Activated T-cell treated with anti-CD3 and anti-CD28 coated beads, Interleukin-2, amount 50 U/mL, for 24 hours (primary cell): Measurements from ENCODE around the gene GPC6.

Source experiments
- DNase-seq: peaks from one replicate; pipeline ENCODE4 v3.0.0-alpha.2; 2020
- H3K27ac Mint-ChIP-seq: 2 replicates; pipeline ENCODE4 v1.8.0; 2020; ENCODE audit warnings: mild to moderate bottlenecking, mixed read lengths
- H3K27me3 Mint-ChIP-seq: 2 replicates; pipeline ENCODE4 v1.8.0; 2020; ENCODE audit warnings: mixed read lengths
- H3K36me3 Mint-ChIP-seq: 2 replicates; pipeline ENCODE4 v1.8.0; 2020; ENCODE audit warnings: low read depth, mixed read lengths
- H3K4me1 Mint-ChIP-seq: 2 replicates; pipeline ENCODE4 v1.8.0; 2020; ENCODE audit warnings: low read depth, mixed read lengths
- H3K4me3 Mint-ChIP-seq: 2 replicates; pipeline ENCODE4 v1.8.0; 2020; ENCODE audit warnings: mild to moderate bottlenecking, moderate library complexity, mixed read lengths
- H3K9me3 Mint-ChIP-seq: 2 replicates; pipeline ENCODE4 v1.8.0; 2020; ENCODE audit warnings: mixed read lengths

Gene GPC6

DNA sequence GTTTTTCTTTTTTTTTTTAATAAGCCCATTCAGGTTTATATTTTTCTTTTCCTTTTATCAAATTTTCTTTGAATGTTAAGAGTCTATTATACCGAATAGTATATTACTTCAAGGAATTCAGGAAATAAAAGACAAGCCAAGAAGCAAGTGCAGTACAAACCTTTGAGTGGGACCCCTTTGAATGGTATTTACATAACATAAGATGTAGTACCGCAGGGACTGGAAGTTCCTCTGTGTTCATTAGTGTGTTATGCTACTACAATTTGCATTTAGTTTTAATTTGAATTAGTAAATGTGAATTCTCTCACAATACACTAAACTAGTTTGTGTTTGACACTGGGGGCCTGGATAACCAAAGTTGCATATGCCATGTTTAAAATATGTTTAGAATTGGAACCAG lies 913.4 kb downstream of the GPC6 start:
- H3K9me3 Mint-ChIP-seq: no peaks in the 10 kb centered on the region
- no peak for DNase-seq
- H3K27ac Mint-ChIP-seq: no peak overlapping the region
- H3K27me3 Mint-ChIP-seq: no peaks in the 10 kb centered on the region
- no peaks in the 10 kb centered on the region for H3K4me1 Mint-ChIP-seq
- H3K36me3 Mint-ChIP-seq: no peaks in the 10 kb centered on the region
- H3K4me3 Mint-ChIP-seq: no peak overlapping the region

DNA sequence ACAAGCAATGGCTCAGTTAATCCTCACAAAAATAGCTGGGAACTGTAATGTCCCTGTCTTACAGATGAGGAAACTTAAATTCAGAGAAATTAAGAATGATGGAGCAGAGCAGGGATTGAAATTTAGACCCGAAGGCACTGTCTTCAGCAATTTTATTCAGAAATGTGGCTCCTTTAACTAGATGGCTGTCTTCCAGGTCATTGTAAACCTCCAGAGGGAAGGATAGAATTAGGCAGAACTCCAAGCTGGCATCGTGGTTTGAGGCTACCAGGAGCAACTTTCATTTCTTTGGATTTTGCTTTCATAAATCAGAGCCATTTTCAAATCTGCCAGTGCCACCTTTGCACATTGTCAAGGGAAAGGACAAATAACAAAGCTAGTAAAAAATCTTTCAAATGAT lies 913.9 kb downstream of the GPC6 start:
- Mint-ChIP-seq H3K9me3 (no peaks in the 10 kb centered on the region), H3K4me3 (no peak overlapping the region), H3K27ac (no peak overlapping the region), H3K27me3 (no peaks in the 10 kb centered on the region), H3K36me3 (no peaks in the 10 kb centered on the region), H3K4me1 (no peaks in the 10 kb centered on the region)
- DNase-seq: no peak

DNA sequence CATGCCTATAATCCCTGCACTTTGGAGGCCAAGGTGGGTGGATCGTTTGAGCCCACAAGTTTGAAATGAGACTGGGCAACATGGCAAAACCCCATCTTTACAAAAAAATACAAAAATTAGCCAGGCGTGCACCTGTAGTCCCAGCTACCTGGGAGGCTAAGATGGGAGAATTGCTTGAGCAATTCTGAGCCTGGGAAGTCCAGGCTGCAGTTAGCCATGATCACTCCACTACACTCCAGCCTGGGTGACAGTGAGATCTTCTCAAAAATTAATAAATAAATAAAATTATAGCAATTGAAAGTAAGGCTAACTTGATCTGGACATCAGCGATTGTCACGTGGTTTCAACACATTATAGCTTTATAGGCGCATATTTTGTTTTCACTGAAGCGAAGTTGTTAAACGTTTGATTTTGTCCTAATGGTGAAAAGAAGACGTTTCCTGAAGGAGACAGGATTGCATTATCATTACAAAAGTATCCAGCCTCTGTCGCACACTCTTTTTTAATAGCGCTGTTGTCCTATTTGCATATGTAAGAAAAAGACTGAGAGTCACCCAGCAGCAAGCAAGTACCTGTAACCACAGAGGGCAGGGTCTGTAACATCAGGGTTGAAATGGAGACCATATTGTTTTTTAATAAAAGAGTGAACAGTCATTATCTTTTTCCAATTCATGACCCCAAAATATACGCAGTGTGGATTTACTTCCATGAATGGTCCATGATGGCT lies 917.2 kb downstream of the GPC6 start:
- no peaks in the 10 kb centered on the region for H3K4me1 Mint-ChIP-seq
- H3K27ac Mint-ChIP-seq: no peak overlapping the region
- no peak overlapping the region for H3K4me3 Mint-ChIP-seq
- no peak for DNase-seq
- H3K27me3 Mint-ChIP-seq: peaks cover 3% of the 10 kb centered on the region
- no peaks in the 10 kb centered on the region for H3K9me3 Mint-ChIP-seq
- H3K36me3 Mint-ChIP-seq: no peaks in the 10 kb centered on the region

DNA sequence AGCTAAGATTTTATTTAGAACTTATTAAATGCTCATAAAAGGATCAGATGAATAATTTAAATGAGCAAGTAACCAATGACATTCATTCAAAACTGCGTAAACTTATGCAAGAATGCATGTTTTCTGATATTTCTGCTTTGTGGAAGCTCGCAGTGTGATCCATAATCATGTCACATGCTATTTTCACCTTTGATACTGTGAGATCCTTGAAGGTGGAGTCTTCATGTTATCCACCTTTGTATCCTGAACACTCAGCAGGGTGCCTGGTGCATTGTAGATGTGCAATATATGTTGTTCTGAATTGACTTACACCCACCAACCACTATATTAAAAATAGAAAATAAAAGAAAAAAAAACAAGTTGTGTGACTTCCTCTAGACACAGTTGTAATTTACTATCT lies 919.4 kb downstream of the GPC6 start:
- no peak for DNase-seq
- no peaks in the 10 kb centered on the region for H3K9me3 Mint-ChIP-seq
- H3K36me3 Mint-ChIP-seq: no peaks in the 10 kb centered on the region
- no peaks in the 10 kb centered on the region for H3K4me1 Mint-ChIP-seq
- H3K27ac Mint-ChIP-seq: no peak overlapping the region
- H3K27me3 Mint-ChIP-seq: peaks cover 19% of the 10 kb centered on the region
- H3K4me3 Mint-ChIP-seq: no peak overlapping the region

DNA sequence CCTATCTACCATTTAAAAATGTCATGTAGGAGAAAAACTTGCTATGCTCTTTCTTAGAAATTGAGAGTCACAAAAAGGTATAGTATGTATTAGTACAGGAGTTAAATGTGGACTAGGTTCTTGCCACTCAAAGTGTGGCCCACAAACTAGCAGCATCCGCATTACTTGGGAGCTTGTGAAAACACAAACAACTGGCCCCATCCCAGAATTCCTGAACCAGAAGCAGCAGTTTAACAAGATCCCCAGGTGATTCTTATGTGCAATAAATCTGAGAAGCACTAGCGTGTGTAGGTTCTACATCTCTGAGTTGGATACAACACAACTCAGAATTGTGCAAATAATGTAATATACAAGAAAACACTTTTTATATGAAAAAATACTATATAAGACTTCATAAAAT lies 927.0 kb downstream of the GPC6 start:
- Mint-ChIP-seq H3K9me3 (no peaks in the 10 kb centered on the region), H3K36me3 (no peaks in the 10 kb centered on the region), H3K27ac (no peak overlapping the region), H3K27me3 (peaks cover 18% of the 10 kb centered on the region), H3K4me1 (no peaks in the 10 kb centered on the region), H3K4me3 (no peak overlapping the region)
- no peak for DNase-seq

DNA sequence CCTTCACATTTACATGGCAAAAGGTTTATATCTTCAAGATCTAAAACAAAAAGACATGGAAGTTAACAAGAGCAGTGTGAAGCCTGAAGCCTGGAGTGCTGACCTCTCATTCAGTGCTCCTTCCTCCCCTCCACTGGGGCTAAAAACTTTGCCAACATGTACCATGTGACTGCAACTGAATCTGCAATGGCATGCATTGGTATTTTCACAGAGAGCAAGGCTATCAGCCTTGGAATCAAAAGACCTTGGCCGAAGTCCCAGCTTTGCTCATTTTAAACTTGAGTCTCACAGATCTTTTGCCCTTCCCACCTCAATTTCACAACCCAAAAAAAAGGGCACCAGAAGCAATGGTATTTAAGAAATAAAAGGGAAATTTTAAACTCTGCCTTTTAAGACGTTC lies 927.8 kb downstream of the GPC6 start:
- Mint-ChIP-seq H3K4me3 (no peak overlapping the region), H3K9me3 (no peaks in the 10 kb centered on the region), H3K27ac (no peak overlapping the region), H3K27me3 (peaks cover 10% of the 10 kb centered on the region), H3K36me3 (no peaks in the 10 kb centered on the region), H3K4me1 (no peaks in the 10 kb centered on the region)
- no peak for DNase-seq

DNA sequence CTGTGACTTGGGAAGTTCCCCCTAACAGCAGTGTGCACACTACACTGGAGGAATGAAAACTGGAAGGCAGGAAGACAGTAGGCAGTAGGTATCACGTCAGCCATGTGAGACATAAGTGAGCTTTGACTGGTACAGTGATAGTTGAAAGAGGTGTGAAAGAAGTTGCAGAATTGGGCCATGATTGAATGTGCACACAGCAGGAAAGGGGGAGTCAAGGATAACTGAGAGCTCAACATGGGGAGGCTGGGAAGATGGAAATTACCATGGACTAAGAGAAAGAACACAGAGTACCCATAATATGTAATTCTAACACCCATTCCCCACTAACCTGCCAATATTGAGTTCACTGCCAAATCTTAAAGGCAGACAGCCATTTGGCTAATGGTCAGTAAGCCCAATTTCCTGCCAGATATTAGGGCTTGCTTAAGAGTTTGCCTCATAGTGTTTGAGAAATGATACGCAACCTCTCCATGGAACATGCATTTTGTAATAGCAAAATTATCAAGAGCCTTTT lies 931.2 kb downstream of the GPC6 start:
- no peaks in the 10 kb centered on the region for H3K27me3 Mint-ChIP-seq
- no peaks in the 10 kb centered on the region for H3K4me1 Mint-ChIP-seq
- no peak overlapping the region for H3K4me3 Mint-ChIP-seq
- H3K27ac Mint-ChIP-seq: no peak overlapping the region
- no peaks in the 10 kb centered on the region for H3K36me3 Mint-ChIP-seq
- peaks cover 2% of the 10 kb centered on the region for H3K9me3 Mint-ChIP-seq
- DNase-seq: no peak

DNA sequence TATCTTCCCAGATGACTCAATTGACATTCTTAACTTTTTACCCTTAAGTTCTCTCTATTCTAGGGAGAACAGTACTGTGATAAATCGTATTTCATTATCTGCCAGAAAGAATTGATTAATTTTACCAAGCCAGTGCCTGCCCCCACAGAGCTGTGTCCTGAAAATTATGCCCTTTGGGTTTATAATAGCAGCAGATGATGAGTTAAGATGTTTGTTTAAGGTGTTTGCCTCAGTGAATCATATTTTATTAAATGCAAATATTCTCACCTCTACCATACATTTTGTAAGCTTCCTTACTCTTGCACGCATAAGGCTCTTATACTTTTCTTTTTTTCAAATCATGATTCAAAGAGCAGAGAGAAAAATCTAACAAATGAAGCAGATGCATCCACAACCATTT lies 934.3 kb downstream of the GPC6 start:
- Mint-ChIP-seq H3K27ac (no peak overlapping the region), H3K36me3 (no peaks in the 10 kb centered on the region), H3K27me3 (no peaks in the 10 kb centered on the region), H3K4me1 (no peaks in the 10 kb centered on the region), H3K4me3 (no peak overlapping the region), H3K9me3 (peaks cover 2% of the 10 kb centered on the region)
- no peak for DNase-seq

DNA sequence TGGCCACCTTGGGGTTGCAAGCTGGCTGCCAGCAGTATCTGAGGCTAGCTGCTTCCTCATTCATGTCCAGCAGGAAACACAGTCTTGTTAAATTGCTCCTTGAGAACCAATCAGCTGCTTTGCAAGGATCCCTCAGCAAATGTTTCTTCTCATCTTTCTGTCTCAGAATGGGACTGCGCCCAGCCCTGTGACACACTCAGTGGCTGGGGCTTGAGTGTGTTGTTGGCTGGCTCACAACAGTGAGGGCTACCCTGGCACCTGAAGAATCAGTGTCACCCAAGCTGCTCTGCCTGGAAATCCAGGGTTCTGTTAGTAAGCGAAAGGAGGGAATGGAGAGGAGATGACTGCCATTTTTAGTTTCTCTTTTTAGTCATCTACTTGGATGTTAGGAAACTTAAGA lies 935.7 kb downstream of the GPC6 start:
- Mint-ChIP-seq H3K36me3 (no peaks in the 10 kb centered on the region), H3K4me1 (no peaks in the 10 kb centered on the region)

DNA sequence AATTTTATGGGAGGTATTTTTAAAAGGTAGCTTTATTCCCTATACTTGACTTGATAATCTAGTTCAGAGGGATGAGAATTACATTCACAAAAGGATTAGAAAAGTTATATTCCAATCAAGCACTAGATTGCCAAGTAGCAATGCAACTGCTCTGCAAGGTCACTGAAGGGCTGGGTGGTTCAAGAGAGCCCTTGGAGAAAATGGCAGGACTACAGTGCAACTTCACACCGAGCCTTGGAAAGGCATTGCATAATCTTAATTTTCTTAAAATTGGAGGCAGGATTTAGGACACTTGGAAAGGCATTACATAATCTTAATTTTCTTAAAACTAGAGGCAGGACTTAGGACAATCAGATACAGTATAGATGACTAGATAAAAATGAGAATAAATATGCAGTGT lies 936.9 kb downstream of the GPC6 start:
- no peaks in the 10 kb centered on the region for H3K4me1 Mint-ChIP-seq
- H3K4me3 Mint-ChIP-seq: no peak overlapping the region
- H3K27ac Mint-ChIP-seq: no peak overlapping the region
- no peaks in the 10 kb centered on the region for H3K27me3 Mint-ChIP-seq
- no peak for DNase-seq
- H3K9me3 Mint-ChIP-seq: peaks cover 2% of the 10 kb centered on the region
- no peaks in the 10 kb centered on the region for H3K36me3 Mint-ChIP-seq

More for the DNA sequence above, 935.7 kb downstream of the GPC6 start:
- no peak for DNase-seq
- H3K9me3 Mint-ChIP-seq: peaks cover 2% of the 10 kb centered on the region
- no peak overlapping the region for H3K27ac Mint-ChIP-seq
- H3K27me3 Mint-ChIP-seq: no peaks in the 10 kb centered on the region
- H3K4me3 Mint-ChIP-seq: no peak overlapping the region

DNA sequence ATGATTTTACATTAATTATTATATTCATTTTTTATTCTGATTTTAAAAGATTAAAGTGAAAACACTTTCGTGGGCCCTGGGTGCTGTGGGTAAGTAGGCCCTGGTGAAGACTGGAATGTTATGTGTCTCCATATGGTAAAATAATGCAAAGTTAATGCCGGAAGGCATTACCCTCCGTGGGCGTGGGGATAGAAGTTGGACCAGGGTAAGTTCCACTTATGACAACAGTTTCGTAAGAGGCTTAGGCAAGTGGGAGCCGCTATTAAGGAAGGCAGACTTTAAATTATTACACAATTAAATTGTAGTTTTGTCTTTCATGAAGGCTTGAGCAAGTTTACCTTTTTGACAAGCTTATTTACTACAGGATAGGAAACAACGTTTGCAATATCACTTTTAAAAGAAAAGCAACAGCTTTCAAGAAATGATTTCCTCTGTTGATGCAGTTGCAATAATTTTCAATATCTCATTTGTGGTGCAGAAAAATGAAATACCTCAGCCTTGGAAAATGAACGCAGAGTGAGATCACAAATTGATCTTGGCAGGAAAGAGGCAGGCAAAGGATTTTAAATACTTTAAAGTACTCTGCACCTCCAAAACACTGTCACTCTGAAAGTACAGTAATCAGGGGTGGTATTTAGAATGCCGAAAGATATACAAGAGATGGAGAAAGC lies 942.3 kb downstream of the GPC6 start:
- DNase-seq: no peak
- no peak overlapping the region for H3K4me3 Mint-ChIP-seq
- no peaks in the 10 kb centered on the region for H3K4me1 Mint-ChIP-seq
- H3K27ac Mint-ChIP-seq: no peak overlapping the region
- H3K36me3 Mint-ChIP-seq: no peaks in the 10 kb centered on the region
- no peaks in the 10 kb centered on the region for H3K9me3 Mint-ChIP-seq
- peaks cover 23% of the 10 kb centered on the region for H3K27me3 Mint-ChIP-seq

DNA sequence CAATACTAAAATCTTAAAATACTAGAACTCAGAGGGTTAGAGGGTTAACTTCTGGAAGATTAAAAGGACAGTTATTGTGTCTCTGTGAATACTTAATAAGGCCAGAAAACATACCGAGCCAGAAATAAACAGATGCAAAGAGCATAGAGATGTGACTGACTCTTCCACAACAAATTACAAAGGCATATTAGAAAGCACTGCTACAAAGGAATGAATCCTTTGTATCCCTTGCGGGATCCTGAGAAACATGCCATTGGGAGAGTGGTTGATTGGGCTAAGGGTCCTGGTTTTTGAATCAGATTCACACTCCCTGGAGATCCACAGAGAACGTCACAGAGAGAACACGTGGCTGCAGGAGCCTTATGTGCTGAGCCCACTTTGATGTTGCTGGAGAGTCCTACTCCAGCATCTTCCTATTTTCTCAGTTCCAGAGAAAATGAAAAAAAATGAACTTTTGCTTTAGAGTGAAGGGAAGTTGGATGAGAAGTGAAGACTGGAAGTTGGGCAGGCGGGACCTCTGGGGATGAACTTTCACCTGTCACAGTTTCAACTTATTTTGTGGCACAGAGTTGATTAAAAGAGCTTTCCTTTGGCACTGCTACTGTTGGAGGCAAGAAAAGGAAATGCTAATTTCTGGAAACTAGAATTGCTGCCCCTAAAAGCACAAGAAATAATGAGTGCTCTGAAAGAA lies 943.0 kb downstream of the GPC6 start:
- Mint-ChIP-seq H3K4me1 (no peaks in the 10 kb centered on the region), H3K4me3 (no peak overlapping the region), H3K27me3 (peaks cover 23% of the 10 kb centered on the region), H3K36me3 (no peaks in the 10 kb centered on the region), H3K9me3 (no peaks in the 10 kb centered on the region), H3K27ac (no peak overlapping the region)
- DNase-seq: no peak

DNA sequence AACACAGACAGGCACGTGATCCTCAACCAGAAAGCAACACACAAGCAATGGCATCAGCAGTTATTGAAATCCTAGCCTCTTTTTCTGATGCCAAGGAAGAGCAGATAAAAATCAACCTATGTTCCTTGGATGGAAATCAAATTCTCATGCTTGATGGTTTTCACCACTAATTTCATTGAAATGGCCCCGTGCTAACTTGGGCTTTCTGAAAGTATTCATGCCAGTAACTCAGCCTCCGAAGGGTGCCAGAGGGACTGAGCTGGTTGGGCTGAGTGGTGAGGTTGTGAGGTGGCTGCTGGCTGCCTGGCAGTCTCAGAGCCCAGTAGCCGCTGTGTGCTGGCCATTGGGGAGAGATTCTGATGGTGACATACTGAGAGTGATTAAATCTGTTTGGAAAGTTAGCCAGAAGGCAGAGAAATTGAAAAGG lies 943.6 kb downstream of the GPC6 start:
- no peaks in the 10 kb centered on the region for H3K36me3 Mint-ChIP-seq
- no peak overlapping the region for H3K27ac Mint-ChIP-seq
- peaks cover 27% of the 10 kb centered on the region for H3K27me3 Mint-ChIP-seq
- DNase-seq: no peak
- H3K4me1 Mint-ChIP-seq: no peaks in the 10 kb centered on the region
- H3K4me3 Mint-ChIP-seq: no peak overlapping the region
- H3K9me3 Mint-ChIP-seq: no peaks in the 10 kb centered on the region

DNA sequence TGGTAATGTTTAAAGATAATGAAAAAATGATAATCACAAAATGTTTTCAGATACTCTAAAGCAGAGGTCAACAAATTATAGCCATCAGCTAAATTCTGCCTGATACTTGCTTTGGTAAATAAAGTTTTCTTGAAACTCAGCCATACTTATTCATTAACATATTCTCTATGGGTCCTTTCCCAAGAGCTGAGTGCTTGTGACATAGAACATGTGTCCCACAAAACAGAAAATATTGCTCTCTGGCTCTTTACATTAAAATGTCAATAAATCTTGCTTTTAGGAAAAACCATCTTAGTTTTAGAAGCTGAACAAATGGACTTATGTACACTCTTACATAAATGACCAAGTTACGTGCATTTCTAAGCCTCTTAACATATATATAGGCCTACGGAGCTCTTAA lies 945.8 kb downstream of the GPC6 start:
- no peak for DNase-seq
- Mint-ChIP-seq H3K4me3 (no peak overlapping the region), H3K36me3 (no peaks in the 10 kb centered on the region), H3K27me3 (peaks cover 28% of the 10 kb centered on the region), H3K27ac (no peak overlapping the region), H3K4me1 (no peaks in the 10 kb centered on the region), H3K9me3 (no peaks in the 10 kb centered on the region)

DNA sequence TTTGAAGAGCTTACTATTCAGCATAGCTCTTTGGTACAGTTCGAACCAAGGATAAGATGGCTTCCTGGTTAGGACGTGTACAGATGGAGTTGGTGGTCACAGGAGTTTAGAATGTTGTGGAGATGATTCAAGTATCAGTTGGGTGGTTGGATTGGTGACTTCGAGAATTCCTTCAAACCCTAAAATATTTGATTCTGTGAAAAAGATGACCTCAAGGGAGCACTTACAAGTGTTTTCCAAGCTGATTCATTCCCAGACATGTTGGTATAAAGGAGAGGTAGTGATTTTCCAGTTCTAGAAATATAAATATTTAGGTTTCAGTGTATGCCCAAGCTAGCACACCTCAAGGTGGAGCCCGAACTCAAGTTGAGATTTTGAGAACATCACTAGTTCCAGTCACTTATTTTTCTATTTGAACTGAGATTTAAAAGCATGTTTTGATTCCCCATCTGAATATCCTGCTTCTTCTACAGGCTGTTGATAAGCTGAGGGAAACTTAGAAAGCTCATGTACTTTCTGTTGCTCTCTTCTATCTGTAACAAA lies 946.8 kb downstream of the GPC6 start:
- Mint-ChIP-seq H3K27ac (no peak overlapping the region), H3K4me3 (no peak overlapping the region), H3K9me3 (no peaks in the 10 kb centered on the region), H3K27me3 (peaks cover 28% of the 10 kb centered on the region), H3K4me1 (peaks cover 3% of the 10 kb centered on the region), H3K36me3 (no peaks in the 10 kb centered on the region)
- no peak for DNase-seq
